ENCODE results near the gene DCP1B.

The DCP1B gene

DNA sequence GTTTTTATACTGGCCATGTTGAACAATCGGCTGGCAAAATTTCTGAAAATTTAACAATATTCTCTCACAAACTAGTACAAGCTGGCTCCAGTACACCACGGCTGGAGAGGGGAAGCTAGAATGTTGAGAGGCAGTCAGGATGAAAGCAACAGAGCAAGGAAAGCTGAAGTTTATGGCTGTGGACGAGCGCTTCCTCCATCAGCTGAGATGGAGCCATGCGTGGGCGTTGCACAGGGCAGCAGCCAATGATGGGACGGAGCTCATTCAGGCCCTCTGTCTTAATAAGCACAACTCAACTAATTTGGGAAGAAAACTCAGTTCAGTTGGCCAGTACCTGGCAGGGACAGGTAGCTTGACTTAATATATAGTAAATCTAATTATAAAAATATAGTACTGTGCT lies 14.1 kb upstream of the DCP1B start:
- in situ Hi-C loops (cut with MboI; ENCODE audit: low sequenced_read_pairs): no loop called here

DNA sequence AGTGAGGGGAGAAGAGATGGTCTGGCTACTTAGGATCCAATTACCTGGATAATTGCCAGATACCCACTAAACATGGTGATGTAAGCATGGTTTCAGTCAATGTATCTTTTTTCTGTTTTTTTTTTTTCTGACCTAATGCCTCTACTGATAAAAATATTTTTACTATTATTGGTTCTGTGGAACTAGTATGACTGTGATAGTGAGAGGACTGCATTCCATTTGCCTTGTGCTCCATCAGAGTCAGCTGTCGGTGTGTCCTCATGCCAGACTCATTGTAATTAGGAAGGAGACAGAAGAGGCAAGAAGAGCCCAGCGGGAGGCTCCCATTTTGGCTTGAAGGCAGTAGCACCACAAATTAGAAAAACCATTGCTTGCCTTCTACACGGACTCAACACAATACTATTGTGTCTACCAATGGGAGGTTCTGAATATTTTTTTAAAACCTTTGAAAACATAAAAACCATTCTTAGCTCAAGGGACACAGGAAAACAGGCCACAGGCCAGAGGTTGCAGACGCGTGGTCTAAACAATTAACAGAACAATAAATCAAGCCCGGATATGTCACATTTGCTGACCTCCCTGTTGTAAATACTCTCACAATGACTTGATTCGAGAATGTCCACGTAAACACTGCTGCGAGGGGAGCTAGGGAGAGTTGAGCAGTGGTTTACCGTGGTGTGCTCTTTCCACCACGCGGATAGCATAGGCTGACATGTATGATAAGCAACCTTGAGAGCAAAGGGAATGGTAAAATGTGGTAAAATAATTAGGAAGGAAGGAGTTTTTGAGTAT lies 13.5 kb upstream of the DCP1B start:
- in situ Hi-C loops (cut with MboI; ENCODE audit: low sequenced_read_pairs): no loop called here

DNA sequence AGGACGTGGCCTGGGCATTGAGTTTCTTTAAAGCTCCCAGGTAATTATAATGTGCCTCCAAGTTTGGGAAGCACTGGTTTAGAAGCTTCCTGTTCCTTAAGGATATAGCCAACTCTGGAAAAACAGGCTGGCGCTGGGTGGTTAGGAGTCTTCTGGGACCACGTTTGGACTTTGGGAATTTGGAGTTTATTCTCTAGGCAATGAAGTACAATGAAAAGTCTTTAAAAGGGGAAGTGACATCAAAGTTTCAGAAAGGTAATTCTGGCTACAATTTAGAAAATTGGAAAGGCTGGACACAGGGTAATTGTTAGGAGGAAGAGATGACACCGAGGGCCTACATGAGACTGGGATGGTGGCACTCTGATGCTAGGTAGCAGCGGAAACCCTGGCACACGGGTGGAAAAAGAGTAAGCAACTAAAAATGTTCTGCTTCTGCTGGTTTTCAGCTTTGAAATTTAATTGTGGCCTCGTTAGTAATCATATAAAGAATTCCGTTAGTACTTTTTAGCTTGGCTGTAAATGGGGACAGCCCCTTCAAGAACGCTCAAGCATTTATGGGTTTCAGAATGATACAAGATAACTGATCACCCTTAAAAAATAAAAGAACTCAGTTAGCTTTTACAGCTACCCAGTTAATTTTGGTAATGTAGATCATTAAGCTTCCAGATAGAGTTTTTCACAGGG lies 12.7 kb upstream of the DCP1B start:
- in situ Hi-C loops (cut with MboI; ENCODE audit: low sequenced_read_pairs): no loop called here

DNA sequence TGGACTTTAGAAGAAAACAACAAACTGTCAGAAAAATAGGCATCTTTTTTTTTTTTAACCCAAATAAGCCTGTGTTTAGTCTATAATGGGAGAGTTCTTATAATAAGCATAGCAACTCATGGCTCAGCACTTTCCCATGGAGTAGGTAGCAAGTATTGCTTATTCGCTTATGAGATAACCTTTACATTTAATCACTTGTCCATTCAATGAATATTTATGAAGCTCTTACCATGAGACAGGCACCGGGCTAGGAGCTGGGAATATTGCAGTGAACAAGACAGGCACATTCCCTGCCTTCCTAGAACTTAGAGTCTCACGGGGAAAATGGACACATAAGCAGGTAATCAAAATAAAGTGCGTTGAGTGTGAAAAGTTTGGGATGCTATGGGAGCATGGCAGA lies 10.0 kb upstream of the DCP1B start:
- in situ Hi-C loops (cut with MboI; ENCODE audit: low sequenced_read_pairs): no loop called here

DNA sequence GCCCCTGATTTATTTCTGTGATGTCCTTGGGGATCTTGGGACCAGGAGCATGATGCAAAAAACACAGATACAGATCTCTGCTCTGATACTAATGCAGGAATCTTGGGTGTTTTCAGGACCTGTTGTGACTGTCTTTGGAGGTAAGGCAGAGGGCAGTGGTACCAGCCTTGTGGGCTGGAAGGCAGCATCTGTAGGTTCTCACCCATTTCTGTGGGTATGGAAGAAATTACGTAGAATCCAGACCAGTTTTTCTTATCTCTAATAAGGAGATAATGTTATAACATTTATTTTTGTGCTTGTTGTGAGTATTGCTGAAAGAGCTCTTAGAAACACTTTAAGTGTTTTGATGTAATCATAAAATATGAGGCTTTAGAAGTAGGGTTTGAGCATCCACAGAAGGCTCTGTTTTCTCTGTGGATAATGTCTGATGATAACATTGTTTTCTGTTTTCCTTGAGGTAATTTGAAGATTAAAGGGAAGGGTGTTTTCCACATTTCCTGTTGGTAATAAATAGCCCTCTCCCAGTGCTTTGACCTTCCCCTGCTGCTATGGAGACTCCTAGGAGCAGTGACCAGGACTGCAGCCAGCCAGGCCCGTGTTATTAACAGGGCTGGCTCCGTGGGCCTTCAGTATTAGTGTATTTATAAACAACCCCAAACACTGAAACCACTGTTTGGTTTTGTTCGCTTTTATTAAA lies 9.4 kb upstream of the DCP1B start:
- in situ Hi-C loops (cut with MboI; ENCODE audit: low sequenced_read_pairs): no loop called here

DNA sequence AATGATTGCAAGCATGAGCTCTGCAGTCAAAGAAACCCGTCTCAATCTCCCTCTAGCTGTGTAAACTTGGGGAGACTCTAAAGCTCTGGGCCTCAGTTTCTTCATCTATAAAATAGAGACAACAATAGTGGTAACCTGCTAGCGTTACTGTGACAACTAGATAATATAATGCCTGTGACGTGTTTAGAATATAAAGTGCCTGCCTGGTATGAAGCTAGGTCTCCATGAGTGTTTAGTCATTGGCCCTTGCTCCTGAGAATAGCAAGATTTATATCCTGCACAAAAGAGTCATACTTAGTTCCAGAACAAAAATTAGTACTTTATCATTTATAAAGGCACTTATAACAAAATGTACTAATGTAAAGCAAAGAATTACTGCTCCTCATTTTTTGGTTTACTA lies 8.8 kb upstream of the DCP1B start:
- in situ Hi-C loops (cut with MboI; ENCODE audit: low sequenced_read_pairs): no loop called here

DNA sequence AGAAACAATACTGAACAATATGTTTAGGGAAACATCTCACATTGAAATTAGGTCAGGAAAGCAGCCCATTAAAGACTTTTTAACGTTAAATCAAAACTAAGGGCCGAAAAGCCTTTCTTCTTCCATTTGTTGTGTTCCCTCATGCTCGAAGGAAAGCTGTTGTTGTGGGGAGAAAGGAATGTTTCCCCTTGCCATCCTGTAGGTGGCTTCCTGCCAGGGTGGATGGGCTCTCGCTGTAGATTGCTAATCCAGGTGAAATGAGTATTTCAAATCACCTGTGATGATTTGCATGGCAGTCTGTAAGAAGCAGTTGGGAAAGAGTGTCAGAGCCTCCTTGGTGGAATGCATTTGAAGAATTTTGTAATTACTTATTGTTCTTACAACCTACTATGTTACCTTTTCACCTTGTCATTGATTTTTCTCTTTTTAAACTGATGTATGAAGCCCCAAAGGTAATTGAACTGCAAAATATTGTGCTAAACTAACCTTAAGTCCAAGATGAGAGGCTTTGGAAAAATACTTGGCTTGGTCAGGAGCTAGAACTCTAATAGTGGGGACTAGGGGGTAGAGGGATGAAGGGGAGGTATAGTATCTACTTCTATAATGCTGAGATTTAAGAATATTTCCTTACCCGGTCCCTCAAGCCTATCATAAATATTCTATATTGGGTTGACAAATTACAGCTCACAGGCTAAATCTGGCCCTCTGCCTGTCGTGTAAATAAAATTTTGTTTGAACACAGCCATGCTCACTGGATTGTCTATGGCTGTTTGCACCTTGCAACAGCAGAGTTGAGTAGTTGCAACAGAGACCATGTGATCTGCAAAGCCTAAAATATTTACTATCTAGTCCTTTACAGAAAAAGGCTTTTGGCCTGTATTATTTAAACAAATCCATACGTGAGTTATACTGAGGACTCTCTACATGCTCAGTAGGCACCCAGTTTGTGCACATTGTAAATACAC lies 7.7 kb upstream of the DCP1B start:
- in situ Hi-C loops (cut with MboI; ENCODE audit: low sequenced_read_pairs): no loop called here

DNA sequence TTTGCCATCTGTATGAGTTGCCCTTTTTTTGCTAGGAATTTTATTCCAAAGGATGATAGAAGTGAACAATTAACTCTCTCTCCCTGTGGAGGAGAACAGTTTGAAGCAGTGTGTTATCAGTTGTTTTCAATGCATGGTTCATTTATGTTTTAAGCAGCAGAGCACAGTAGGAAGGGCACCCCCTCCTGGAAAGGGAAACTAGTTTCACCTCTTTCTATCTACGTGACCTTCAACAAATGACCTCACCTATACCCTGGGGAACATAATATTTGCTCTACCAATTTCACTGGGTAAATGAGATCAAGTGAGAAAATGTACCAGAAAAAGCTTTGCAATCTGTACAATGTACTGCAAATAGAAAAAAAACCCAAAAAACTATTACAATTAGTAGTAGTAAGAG lies 5.4 kb upstream of the DCP1B start:
- in situ Hi-C loops (cut with MboI; ENCODE audit: low sequenced_read_pairs): no loop called here

DNA sequence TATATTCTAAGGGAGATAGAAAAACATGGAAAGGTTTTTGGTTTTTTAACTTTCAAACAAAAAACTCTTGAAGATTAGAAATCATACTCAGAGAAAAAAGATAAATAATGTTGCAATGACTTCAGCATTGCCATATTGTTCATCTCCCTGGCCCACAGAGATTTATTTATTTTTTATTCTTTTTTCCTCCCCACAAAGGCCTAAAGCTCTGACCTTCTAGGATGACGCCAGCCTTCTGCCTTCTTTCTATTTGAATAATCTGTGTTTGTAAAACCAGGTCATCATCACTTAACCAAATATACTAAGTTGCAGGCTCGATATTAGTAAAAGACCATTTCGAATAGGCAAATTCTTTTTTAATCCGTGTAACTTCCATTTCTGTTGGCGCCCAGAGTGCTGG lies 4.4 kb upstream of the DCP1B start:
- in situ Hi-C loops (cut with MboI; ENCODE audit: low sequenced_read_pairs): no loop called here

DNA sequence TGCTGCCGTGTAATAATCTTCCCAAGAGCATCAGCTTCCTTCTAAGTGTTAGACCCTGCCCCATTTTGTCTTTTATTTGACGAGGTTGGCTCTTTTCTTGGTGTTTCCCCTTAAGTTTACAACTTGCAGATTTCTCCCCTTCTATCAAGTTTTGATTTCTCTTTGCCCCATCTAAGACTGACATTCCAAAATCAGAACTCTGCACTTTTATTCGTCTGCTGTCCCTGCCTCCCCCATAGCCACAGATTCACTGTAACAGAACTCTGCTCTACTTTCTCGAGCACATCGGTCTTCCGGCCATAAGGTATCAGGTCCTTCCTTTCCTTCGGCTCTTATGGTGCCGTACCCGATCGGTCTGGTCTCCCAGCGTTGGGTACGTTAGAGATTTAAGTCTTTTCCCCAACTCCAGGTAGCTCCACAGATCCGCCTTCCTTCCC lies 563 bp downstream of the DCP1B start:
- in situ Hi-C loops (cut with MboI; ENCODE audit: low sequenced_read_pairs): no loop called here

DNA sequence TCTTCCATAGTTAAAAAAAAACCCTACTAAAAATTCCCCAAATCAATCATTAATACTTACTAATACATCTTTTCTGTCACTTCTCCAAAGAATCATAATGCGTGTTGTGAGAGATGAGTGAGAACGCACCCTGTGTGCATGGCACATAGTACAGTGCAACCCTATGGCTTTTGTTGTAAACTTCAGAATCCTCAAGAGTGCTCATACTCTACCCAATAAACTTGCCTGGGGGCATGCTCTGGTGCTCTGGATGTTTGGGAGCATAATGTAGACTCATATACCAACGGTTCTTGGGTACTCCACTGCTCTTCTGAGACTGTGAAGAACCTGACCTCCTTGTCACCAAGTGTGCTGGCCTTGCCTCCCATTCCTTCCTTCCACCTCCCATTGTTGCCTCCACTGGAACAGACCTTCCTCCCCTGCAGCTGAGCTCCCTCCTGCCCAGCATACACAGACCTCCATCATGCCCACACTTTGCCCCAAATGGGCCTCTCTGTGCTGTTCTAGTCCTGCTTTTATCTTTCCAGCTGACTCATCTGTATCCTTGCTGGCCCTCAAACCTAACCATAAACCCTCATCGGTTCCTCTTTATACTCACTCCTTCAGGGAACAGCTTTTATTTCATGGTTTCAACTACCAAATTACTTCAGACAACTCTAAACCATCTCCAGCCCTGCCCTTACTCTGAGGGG lies 8.9 kb downstream of the DCP1B start:
- in situ Hi-C loops (cut with MboI; ENCODE audit: low sequenced_read_pairs): no loop called here

DNA sequence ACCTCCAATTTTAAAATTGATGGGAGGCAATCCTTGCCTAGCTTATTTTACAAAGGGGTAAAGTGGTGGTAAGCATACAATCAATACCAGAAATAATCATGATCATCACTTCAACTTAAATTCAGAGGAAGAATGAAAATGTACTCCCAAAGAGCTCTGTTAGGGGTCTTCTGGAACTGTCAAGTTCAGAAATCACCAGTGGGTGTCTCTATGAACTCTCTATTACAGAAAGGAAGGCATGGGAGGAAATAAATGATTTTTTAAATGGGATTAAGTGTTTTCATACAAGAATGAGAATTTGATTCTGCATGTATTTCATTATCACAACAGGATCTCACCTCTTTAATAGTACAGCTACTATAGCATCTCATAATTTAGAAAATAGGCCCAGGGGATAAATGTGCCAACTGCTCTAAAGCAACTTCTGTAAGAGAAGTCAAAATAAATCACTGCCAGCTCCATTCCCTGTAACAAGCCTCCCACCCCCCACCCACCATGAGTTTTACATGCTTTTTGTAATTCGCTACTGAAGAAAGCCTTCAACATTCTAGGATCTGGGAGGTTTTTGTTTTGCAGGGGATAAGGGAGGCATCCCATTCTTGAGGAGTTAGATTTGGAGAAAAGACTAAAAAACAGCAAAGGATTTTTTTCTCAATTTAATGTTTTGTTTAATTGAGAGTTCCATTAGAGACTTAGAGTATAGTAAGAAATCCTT lies 9.7 kb downstream of the DCP1B start:
- in situ Hi-C loops (cut with MboI; ENCODE audit: low sequenced_read_pairs): no loop called here

DNA sequence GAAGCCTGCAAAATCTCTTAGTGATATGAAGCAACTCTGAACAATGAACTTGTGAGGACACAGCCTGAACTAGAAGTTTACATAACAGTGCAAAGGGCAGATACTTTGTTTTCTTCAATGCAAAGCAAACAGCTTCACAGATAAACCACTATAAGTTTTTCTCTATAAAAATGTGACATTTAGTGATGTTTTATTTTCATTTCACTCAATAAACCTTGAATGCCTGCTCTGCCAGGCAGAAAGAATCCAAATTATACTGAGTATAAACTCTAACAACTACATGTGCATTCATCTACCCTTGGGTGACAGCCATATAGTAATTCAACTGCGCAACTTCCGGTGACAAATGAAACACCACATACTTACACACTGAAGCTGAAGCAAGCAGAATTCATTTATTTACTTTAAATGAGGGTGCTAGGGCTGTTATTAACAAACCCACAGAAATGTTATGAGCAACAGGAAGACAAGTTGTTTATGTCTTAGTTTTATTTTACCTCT lies 10.3 kb downstream of the DCP1B start:
- in situ Hi-C loops (cut with MboI; ENCODE audit: low sequenced_read_pairs): no loop called here

DNA sequence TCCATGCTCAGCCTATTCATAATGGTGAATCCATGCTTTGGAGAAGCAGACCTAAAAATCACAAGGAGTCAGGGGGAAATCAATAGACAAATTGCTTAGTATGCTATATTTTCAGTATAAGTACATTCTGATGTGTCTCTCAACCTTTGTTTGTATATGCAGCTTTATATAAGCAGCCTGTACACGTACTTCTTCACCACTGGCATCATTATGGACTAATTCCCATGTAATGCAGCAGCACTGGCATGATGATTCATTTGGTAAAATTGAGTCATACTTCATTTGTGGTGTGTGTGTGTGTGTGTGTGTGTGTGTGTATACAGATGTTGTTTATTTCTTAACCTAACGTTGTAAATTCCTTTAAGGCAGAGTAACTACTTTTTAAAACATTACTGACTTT lies 10.9 kb downstream of the DCP1B start:
- in situ Hi-C loops (cut with MboI; ENCODE audit: low sequenced_read_pairs): no loop called here

DNA sequence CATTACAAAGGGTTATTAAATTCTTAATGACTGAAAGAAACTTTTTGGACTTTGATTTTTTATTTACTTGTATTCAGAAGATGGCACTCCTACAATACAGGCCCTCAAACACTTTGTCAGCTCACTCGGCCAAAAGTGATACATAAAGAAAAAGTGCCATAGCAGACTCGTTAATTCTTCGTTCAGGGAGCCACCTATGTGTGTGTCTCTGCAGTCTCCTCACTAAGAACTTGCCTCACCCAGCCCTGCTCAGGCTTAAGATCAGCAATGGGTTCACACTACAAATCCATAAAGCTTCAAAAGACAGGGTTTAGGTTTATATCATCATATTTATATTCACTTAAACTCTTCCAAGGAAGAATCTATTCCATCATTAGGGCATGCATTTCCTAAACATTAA lies 11.5 kb downstream of the DCP1B start:
- in situ Hi-C loops (cut with MboI; ENCODE audit: low sequenced_read_pairs): no loop called here

DNA sequence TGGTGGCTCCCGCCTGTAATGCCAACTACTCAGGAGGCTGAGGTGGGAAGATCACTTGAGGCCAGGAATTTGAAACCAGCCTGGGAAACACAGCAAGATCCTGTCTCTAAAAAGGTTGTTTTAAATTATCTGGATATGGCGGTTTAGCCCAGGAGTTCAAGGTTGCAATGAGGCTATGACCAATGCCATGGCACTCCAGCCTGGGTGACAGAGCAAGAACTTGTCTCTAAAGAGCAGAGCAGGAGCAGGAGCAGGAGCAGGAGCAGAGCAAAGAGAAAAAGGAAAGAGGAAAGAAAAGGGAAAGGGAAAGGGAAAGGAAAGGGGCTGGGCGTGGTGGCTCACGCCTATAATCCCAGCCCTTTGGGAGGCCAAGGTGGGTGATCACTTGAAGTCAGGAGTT lies 15.1 kb downstream of the DCP1B start:
- in situ Hi-C loops (cut with MboI; ENCODE audit: low sequenced_read_pairs): no loop called here

DNA sequence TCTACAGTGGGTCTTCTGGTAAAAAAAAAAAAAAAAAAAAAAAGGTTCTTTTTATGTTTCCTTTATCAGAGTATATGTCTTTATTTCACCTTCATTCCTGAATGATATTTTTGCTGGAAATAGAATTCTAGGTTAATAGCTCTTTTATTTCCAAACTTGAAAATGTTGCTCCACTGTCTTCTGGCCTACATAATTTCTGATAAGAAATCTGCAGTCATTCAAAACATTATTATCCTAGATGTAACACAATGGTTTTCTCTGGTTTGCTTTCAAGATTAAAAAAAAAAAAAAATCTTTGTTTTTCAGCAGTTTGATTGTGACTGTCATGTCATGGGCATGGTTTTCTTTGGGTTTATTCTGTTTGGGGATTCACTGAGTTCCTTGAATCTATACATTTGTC lies 19.5 kb downstream of the DCP1B start:
- in situ Hi-C loops (cut with MboI; ENCODE audit: low sequenced_read_pairs): no loop called here

DNA sequence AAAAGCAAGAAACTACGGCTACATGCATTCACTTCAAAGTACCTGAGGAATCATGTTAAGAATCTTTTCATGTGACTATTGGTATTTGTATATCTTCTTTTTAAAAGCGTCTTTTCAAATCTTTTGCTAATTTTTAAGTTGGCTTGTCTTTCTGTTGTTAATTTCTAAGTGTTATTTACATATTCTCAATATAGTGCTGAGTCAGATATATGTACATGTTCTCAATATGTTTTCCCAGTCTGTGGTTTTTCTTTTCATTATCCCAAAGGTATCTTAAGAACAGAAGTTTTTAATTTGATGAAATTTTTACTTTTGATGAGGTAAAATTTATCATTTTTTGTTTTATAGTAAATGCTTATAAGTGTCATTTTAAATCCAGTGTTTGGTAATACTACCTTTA lies 24.0 kb downstream of the DCP1B start:
- in situ Hi-C loops (cut with MboI; ENCODE audit: low sequenced_read_pairs): no loop called here

DNA sequence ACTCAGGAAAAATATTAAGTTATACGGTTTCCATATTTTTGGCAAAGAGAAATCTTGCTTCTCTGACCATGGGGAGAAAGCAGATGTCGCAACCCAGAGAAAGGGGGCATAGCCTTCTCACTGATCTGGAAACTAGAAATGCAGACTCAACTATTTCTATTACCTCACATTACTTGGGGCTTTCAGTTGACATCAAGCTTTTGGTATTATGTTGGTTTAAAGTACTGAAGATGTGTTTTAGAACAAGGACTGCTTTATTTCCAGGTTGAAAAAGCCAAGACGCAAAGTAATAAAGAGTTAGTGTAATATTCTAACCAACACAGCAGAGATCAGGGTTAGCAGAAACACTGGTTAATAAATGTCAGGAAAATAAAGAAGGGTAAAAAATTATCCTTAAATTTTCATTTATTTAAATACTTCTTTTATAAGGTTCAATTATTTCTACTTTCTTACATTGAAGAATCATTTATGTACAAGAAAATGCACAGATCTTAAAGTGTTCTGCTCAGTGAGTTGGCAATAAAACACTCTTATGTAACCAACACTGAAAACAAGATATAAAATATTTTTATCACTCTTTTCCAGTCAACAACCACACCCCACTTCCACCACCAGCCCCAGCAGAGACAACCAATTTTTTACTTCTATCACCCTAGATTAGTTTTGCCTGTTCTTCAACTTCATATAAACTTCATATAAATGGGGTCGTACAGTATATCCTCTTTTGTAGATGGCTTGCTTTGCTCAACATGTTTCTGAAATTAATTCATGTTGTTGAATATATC lies 26.0 kb downstream of the DCP1B start:
- in situ Hi-C loops (cut with MboI; ENCODE audit: low sequenced_read_pairs): no loop called here
